Aortic smooth muscle cell (primary cell): ENCODE results near the gene CEP63. TPM values are rescaled to one million over a fixed set of nuclear protein-coding genes. Genes with fewer than 3 reads are reported as not detected.

Experiments
- total RNA-seq: library from RNA; depleted of rRNA; stranded (reverse); fragments of >200 nt; gene quantifications from 2 replicates; pipeline ENCODE4 v1.2.3, GENCODE V29; 2014

Gene CEP63
- total RNA-seq = 23.3 and 23.9 TPM in 2 replicates

GRCh38 chr3:134485718-134486576, at the start of gene CEP63, which contains the start of gene ANAPC13:
TSS of gene CEP63 (plus strand) at chr3:134486057. CDS start at chr3:134495321, 9,264 bp downstream.
TSS of gene ANAPC13 (minus strand) at chr3:134485985. CDS start at chr3:134482904, 3,081 bp downstream.

Other genes with a start within 250 kb of the CEP63 start
- gene RYK, start 235.2 kb upstream of the CEP63 start, total RNA-seq = 66.7 and 74.9 TPM in 2 replicates
- gene AMOTL2, start 111.6 kb upstream of the CEP63 start, total RNA-seq = 49.1 and 69.0 TPM in 2 replicates
- gene ANAPC13, start 72 bp upstream of the CEP63 start, total RNA-seq = 98.6 and 108 TPM in 2 replicates
- 5.9 and 7.9 TPM in 2 replicates for gene KY, start 165.0 kb downstream of the CEP63 start, total RNA-seq